Erythroblast (primary cell): Measurements from ENCODE around the gene LUC7L2.
"Not testable (repeated sequence)": the region's sequence is repeated elsewhere in the genome, so short reads cannot be mapped to it uniquely, and the experiment has no call there.

Experiments used
- DNase-seq, 2 experiments: peaks; one replicate each; lab custom pipeline; 2025; lab: John Stamatoyannopoulos, UW
- GATA1 ChIP-seq: IDR thresholded peaks from 2 replicates; pipeline ENCODE4 v1.6.1; 2011; ENCODE audit warnings: low read depth, mild to moderate bottlenecking, control low read depth, low read length, moderate library complexity
- POLR2A ChIP-seq: IDR thresholded peaks from 2 replicates; pipeline ENCODE4 v1.6.1; 2011; ENCODE audit warnings: mild to moderate bottlenecking, low read length

Gene LUC7L2

GRCh38 chr7:139457153-139457946, 97.7 kb downstream of the LUC7L2 start:
- peak in 1 of 2 experiments; percentile 24 for DNase-seq

DNA sequence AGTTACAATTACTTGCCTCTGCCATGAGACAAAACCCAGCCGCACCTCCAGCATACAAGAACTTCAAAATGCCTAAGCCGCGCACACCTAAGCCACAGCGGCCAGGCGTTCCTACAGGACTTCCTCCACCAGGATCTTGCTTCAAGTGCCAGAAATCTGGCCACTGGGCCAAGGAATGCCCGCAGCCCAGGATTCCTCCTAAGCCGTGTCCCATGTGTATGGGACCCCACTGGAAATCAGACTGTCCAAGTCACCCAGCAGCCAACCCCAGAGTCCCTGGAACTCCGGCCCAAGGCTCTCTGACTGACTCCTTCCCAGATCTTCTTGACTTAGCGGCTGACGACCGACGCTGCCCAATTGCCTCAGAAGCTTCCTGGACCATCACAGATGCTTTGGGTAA, 103.7 kb downstream of the LUC7L2 start:
- not testable (repeated sequence) for DNase-seq

More at GRCh38 chr7:139457153-139457946, 97.7 kb downstream of the LUC7L2 start:
- TF ChIP-seq GATA1 = no peak
- no peak for TF ChIP-seq POLR2A

DNA sequence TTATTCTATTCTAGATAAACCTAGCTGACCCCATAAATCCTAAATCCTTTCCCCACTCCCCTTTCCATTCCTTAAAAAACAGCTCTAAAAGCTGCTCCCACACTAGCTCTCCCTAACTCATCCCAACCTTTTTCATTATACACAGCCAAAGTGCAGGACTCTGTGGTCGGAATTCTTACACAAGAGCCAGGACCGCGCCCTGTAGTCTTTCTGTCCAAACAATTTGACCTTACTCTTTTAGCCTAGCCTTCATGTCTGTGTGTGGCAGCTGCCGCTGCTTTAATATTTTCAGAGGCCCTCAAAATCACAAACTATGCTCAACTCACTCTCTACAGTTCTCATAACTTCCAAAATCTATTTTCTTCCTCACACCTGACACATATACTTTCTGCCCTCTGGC, 104.8 kb downstream of the LUC7L2 start:
- not testable (repeated sequence) for DNase-seq

GRCh38 chr7:139465072-139465471, 105.4 kb downstream of the LUC7L2 start:
- DNase-seq = not testable (repeated sequence)

GRCh38 chr7:139467729-139468128, 108.0 kb downstream of the LUC7L2 start:
- not testable (repeated sequence) for DNase-seq

DNA sequence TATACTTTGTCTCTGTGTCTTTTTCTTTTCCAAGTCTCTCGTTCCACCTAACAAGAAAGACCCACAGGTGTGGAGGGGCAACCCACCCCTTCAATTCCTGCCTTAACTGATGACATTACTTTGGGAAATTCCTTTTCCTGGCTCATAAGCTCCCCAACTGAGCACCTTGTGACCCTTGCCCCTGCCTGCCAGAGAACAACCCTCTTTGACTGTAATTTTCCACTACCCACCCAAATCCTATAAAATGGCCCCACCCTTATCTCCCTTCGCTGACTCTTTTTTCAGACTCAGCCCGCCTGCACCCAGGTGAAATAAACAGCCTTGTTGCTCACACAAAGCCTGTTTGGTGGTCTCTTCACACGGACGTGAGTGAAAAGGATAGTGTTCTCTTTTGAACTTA, 108.6 kb downstream of the LUC7L2 start:
- DNase-seq = not testable (repeated sequence)

- TF ChIP-seq GATA1 (no peak), POLR2A (no peak)
- DNase-seq = no peak
Observed at GRCh38 chr7:139471740-139472353, 112.2 kb downstream of the LUC7L2 start.
